Hepatocyte (in vitro differentiated cells): ENCODE results near the gene ARID3A. TPM values are rescaled to one million over a fixed set of nuclear protein-coding genes. Genes with fewer than 3 reads are reported as not detected.

Source experiments
- DNase-seq: peaks from one replicate; pipeline ENCODE4 v3.0.0-alpha.2; 2016; ENCODE audit warnings: low spot score
- H2AFZ ChIP-seq: fragments of 200-600 bp; sonication (generic); 2 replicates; pipeline ENCODE4 v1.6.0; 2016; ENCODE audit warnings: antibody characterized with exemption, mild to moderate bottlenecking
- H3K27ac ChIP-seq: fragments of 200-600 bp; sonication (generic); 2 replicates; pipeline ENCODE4 v1.5.1; 2016; ENCODE audit warnings: mild to moderate bottlenecking
- H3K27me3 ChIP-seq: fragments of 200-600 bp; sonication (generic); 2 replicates; pipeline ENCODE4 v1.6.1; 2016
- H3K36me3 ChIP-seq: fragments of 200-600 bp; sonication (generic); replicated peaks from 2 replicates; pipeline ENCODE4 v1.5.1; 2016; ENCODE audit warnings: low read depth; ENCODE audit not compliant: insufficient read depth
- H3K4me1 ChIP-seq: fragments of 200-600 bp; sonication (generic); 2 replicates; pipeline ENCODE4 v1.5.1; 2016; ENCODE audit warnings: mild to moderate bottlenecking, moderate library complexity; ENCODE audit not compliant: insufficient read depth
- H3K4me2 ChIP-seq: fragments of 200-600 bp; sonication (generic); 2 replicates; pipeline ENCODE4 v1.6.0; 2016
- H3K4me3 ChIP-seq: fragments of 200-600 bp; sonication (generic); 2 replicates; pipeline ENCODE4 v1.5.1; 2016; ENCODE audit warnings: mild to moderate bottlenecking
- H3K79me2 ChIP-seq: fragments of 200-600 bp; sonication (generic); 2 replicates; pipeline ENCODE4 v1.6.0; 2017; ENCODE audit warnings: mild to moderate bottlenecking
- H3K9me2 ChIP-seq: fragments of 200-600 bp; sonication (generic); replicated peaks from 2 replicates; pipeline ENCODE4 v1.6.0; 2017; ENCODE audit warnings: mild to moderate bottlenecking; ENCODE audit not compliant: insufficient read depth
- H3K9me3 ChIP-seq: fragments of 200-600 bp; sonication (generic); 2 replicates; pipeline ENCODE4 v1.5.1; 2016; ENCODE audit warnings: low read depth, mild to moderate bottlenecking
- H4K20me1 ChIP-seq: fragments of 200-600 bp; sonication (generic); 2 replicates; pipeline ENCODE4 v1.6.0; 2016; ENCODE audit warnings: mild to moderate bottlenecking; ENCODE audit not compliant: insufficient read depth, poor library complexity, severe bottlenecking
- EZH2 ChIP-seq: fragments of 200-600 bp; sonication (generic); IDR thresholded peaks from 2 replicates; pipeline ENCODE4 v1.6.1; 2016; ENCODE audit warnings: antibody characterized with exemption, mild to moderate bottlenecking, borderline replicate concordance
- EZH2phosphoT487 ChIP-seq: fragments of 200-600 bp; sonication (generic); IDR thresholded peaks from one replicate; pipeline ENCODE4 v1.6.1; 2018; ENCODE audit warnings: antibody characterized with exemption, mild to moderate bottlenecking, low read depth, moderate library complexity; ENCODE audit not compliant: unreplicated experiment, severe bottlenecking
- WGBS: methylation state at CpG from one replicate; pipeline ENCODE4 v1.1.6; 2016; ENCODE audit warnings: low lambda C conversion rate; ENCODE audit errors: missing lambda C conversion rate; 5-methylcytosine and 5-hydroxymethylcytosine counted together
- polyA plus RNA-seq: library from polyadenylated mRNA; unstranded; fragments of >200 nt; fragmentation: Nextera tagmentation; extraction: Ambion mirVana; gene quantifications from 2 replicates; pipeline ENCODE4 v1.2.1, GENCODE V29; 2016
- total RNA-seq: library from RNA; depleted of rRNA; stranded (reverse); fragments of >200 nt; gene quantifications from 2 replicates; pipeline ENCODE4 v1.2.3, GENCODE V29; 2014
- TF ChIP-seq, protein P1 (sequence below): fragments of 200-600 bp; sonication (generic); IDR thresholded peaks from 2 replicates; pipeline ENCODE4 v1.5.1; 2016; ENCODE audit warnings: antibody characterized with exemption, mild to moderate bottlenecking; ENCODE audit not compliant: poor library complexity

The ARID3A gene
- total and polyA plus RNA-seq, 2 experiments from 2014 or later = 122 to 180 TPM

DNA sequence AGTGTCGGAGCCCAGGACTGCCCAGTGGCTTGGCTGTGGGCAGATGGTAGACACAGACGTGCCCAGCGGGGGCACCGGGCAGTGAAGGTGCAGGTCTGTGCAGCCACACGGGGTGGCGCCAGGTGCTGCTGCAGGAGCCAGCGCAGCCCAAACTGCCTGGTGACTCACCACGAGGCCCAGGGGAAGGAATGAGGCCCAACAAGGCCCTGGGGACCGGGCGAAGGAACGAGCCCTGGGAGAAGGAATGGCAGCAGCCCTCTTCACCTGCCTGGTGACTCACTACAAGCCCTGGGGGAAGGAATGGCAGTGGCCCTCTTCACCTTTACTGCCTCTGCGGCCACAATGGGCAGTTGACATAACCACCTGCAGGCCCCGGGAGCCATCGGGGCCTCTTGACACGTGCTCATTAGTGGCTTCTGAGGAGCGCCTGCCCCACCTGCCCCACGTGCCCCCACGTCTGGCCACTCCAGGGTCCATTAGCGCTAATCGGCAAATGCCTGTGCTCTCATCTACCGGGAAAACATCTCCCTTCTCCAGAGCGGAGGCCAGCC lies 42.1 kb upstream of the ARID3A start:
- WGBS = 85% methylated on average over 22 of the region's 22 CpGs
- Histone ChIP-seq H3K79me2 (no peaks in the 10 kb centered on the region), H3K27ac (no peak overlapping the region), H3K36me3 (no peaks in the 10 kb centered on the region), H3K9me2 (no peaks in the 10 kb centered on the region), H3K4me1 (no peaks in the 10 kb centered on the region), H3K4me3 (no peak overlapping the region), H2AFZ (no peak overlapping the region), H3K27me3 (no peaks in the 10 kb centered on the region), H4K20me1 (no peaks in the 10 kb centered on the region), H3K4me2 (no peak overlapping the region), H3K9me3 (no peaks in the 10 kb centered on the region)
- no peak for TF ChIP-seq EZH2
- TF ChIP-seq, protein P1, sequence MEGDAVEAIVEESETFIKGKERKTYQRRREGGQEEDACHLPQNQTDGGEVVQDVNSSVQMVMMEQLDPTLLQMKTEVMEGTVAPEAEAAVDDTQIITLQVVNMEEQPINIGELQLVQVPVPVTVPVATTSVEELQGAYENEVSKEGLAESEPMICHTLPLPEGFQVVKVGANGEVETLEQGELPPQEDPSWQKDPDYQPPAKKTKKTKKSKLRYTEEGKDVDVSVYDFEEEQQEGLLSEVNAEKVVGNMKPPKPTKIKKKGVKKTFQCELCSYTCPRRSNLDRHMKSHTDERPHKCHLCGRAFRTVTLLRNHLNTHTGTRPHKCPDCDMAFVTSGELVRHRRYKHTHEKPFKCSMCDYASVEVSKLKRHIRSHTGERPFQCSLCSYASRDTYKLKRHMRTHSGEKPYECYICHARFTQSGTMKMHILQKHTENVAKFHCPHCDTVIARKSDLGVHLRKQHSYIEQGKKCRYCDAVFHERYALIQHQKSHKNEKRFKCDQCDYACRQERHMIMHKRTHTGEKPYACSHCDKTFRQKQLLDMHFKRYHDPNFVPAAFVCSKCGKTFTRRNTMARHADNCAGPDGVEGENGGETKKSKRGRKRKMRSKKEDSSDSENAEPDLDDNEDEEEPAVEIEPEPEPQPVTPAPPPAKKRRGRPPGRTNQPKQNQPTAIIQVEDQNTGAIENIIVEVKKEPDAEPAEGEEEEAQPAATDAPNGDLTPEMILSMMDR = peak; percentile 8
- DNase-seq = peak; percentile 63

DNA sequence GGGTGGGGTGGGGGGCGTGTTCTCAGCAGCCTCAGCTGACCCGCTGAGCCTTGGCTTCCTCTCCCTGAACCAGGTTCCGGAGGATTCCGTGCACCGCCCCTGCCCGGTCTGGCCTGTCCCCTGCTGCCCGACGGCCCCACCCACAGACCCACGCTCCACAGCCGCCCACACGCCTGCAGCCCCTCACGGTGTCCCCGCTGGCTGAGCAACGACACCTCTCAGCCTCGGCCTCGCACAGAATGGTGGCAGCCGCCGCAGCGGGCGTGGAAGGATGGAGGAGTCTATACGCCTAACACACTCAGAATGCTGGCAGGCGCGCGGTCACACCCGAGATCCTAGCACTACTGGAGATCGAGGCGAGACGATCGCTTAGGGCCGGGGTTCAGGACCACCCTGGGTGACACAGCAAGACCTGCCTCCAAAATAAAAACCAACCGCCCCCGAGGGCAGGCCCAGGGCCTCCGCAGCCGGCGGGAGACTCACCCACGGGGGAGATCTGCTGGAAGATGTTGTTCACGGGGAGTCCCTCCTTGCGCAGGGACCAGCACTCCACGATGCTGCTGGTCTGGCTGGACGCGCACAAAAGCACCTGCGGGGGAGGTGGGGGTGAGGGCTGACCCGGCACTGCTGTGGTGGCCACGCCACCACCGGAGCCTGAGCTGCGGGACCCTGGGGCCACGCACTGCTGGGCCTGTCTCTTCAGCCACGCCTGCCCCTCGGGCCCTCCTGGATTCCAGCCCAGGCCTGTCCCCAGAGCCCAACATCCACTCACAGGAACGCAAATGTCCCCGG lies 41.2 kb upstream of the ARID3A start:
- no peaks in the 10 kb centered on the region for H3K27me3 ChIP-seq
- H2AFZ ChIP-seq = no peak overlapping the region
- no peaks in the 10 kb centered on the region for H3K79me2 ChIP-seq
- H3K9me2 ChIP-seq = no peaks in the 10 kb centered on the region
- no peak for DNase-seq
- no peaks in the 10 kb centered on the region for H3K4me1 ChIP-seq
- no peaks in the 10 kb centered on the region for H4K20me1 ChIP-seq
- 97% methylated on average over 41 of the region's 51 CpGs for WGBS
- no peaks in the 10 kb centered on the region for H3K36me3 ChIP-seq
- TF ChIP-seq, protein P1 = no peak
- TF ChIP-seq EZH2 = no peak
- TF ChIP-seq EZH2phosphoT487 = no peak
- H3K27ac ChIP-seq = no peak overlapping the region
- no peak overlapping the region for H3K4me3 ChIP-seq
- no peak overlapping the region for H3K4me2 ChIP-seq
- no peaks in the 10 kb centered on the region for H3K9me3 ChIP-seq

DNA sequence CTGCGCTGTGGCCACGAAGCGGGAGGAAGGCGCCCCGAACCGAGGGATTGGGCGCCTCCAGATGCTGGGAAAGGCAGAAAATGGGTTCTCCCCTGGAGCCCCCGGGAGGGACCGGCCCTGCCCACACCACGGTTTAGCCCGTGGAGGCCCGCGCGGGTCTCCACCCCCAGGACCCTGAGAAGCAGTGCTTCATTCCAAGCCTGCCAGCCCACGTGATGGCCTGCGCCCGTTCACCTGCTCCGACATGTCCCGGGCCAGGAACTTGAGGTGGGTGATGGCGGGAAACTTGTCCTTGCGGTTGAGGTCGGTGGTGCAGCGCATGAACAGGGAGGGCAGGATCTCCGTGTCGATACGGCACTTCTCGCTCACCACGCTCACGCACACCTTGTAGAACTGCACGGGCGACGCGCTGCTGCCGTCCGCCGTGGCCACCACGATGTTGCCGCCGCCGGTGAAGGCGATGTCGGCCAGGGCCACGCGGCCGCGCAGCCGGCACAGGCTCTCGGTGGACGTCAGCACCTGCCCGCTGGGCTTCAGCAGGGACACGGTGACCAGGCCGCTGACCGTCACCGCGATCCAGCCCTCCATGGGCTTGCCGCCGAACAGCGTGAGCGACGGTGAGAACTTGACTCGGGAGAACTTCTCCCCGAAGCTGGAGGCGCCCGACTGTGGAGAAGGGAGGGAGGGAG lies 40.2 kb upstream of the ARID3A start:
- Histone ChIP-seq H3K4me3 (no peak overlapping the region), H4K20me1 (no peaks in the 10 kb centered on the region), H3K36me3 (no peaks in the 10 kb centered on the region), H3K4me1 (no peaks in the 10 kb centered on the region), H3K9me3 (no peaks in the 10 kb centered on the region), H3K4me2 (no peak overlapping the region), H3K9me2 (no peaks in the 10 kb centered on the region), H2AFZ (no peak overlapping the region), H3K79me2 (peaks cover 5% of the 10 kb centered on the region), H3K27ac (no peak overlapping the region), H3K27me3 (no peaks in the 10 kb centered on the region)
- TF ChIP-seq EZH2 (no peak), EZH2phosphoT487 (no peak)
- TF ChIP-seq, protein P1 = no peak
- no peak for DNase-seq
- WGBS = 99% methylated on average over 60 of the region's 64 CpGs
